Astrocyte (in vitro differentiated cells and primary cell): Measurements from ENCODE around the gene CFAP57.

Experiments
- CTCF ChIP-seq: IDR thresholded peaks from 2 replicates; pipeline ENCODE4 v1.5.1; 2011; ENCODE audit warnings: low read depth, mild to moderate bottlenecking, inconsistent platforms, low read length, moderate library complexity; ENCODE audit not compliant: insufficient read depth
- EZH2 ChIP-seq: IDR thresholded peaks from 2 replicates; pipeline ENCODE4 v1.6.1; 2012; ENCODE audit warnings: mild to moderate bottlenecking, low read length, inconsistent platforms; ENCODE audit not compliant: insufficient read depth

- TF ChIP-seq CTCF: no peak
- TF ChIP-seq EZH2: no peak
These were observed 62.1 kb downstream of the CFAP57 start for GRCh38 chr1:43234267-43234666.
